Epithelial cell of proximal tubule (primary cell): ENCODE measurements around the gene DUSP6. TPM values are rescaled to one million over a fixed set of nuclear protein-coding genes. Genes with fewer than 3 reads are reported as not detected.

Source experiments
- DNase-seq: peaks from one replicate; pipeline ENCODE4 v3.0.0-alpha.2; 2011; ENCODE audit warnings: low read depth
- H3K4me3 ChIP-seq: 2 replicates; pipeline ENCODE4 v1.5.1; 2011; ENCODE audit warnings: low read depth, mild to moderate bottlenecking, low read length
- total RNA-seq: library from RNA; depleted of rRNA; stranded (reverse); fragments of >200 nt; gene quantifications from 2 replicates; pipeline ENCODE4 v1.2.3, GENCODE V29; 2015
- TF ChIP-seq, protein P1 (sequence below): conservative IDR thresholded peaks from 2 replicates; pipeline ENCODE4 v1.5.1; 2012; ENCODE audit warnings: low read depth, mild to moderate bottlenecking, low read length

DUSP6 gene
- total RNA-seq, 1 donor from 2014 or later = 41.1 TPM

GRCh38 chr12:89311703-89312293, 40.5 kb downstream of the DUSP6 start:
- TF ChIP-seq, protein P1, sequence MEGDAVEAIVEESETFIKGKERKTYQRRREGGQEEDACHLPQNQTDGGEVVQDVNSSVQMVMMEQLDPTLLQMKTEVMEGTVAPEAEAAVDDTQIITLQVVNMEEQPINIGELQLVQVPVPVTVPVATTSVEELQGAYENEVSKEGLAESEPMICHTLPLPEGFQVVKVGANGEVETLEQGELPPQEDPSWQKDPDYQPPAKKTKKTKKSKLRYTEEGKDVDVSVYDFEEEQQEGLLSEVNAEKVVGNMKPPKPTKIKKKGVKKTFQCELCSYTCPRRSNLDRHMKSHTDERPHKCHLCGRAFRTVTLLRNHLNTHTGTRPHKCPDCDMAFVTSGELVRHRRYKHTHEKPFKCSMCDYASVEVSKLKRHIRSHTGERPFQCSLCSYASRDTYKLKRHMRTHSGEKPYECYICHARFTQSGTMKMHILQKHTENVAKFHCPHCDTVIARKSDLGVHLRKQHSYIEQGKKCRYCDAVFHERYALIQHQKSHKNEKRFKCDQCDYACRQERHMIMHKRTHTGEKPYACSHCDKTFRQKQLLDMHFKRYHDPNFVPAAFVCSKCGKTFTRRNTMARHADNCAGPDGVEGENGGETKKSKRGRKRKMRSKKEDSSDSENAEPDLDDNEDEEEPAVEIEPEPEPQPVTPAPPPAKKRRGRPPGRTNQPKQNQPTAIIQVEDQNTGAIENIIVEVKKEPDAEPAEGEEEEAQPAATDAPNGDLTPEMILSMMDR = no peak
- H3K4me3 ChIP-seq = no peak overlapping the region

DNA sequence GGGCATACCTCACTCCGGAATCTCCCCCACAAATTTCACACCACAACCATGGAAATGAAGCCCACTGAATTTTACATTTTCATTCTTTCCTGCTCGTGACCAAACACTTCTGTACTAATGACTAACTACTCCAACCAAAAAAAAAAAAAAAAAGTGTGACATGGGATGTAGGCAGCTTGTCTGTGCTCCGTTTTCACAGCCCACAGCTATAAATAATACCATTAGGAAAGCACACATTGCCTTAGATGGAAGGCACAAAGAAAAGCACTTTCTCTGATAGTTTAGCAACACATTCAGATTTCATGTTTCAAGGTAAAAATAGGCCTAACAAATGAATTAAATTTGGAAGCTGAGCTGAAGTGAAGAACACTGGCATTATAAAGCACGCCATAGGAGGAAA, 42.5 kb downstream of the DUSP6 start:
- TF ChIP-seq, protein P1 = no peak
- no peak for DNase-seq
- H3K4me3 ChIP-seq = no peak overlapping the region

More at GRCh38 chr12:89311703-89312293, 40.5 kb downstream of the DUSP6 start:
- no peak for DNase-seq

GRCh38 chr12:89309440-89309802, 42.9 kb downstream of the DUSP6 start:
- H3K4me3 ChIP-seq = peak overlapping the region; percentile 7
- DNase-seq = no peak
- TF ChIP-seq, protein P1 = no peak

GRCh38 chr12:89307474-89308253, 44.6 kb downstream of the DUSP6 start:
- TF ChIP-seq, protein P1 = no peak
- H3K4me3 ChIP-seq = no peak overlapping the region
- DNase-seq = no peak

- no peak for DNase-seq
- H3K4me3 ChIP-seq = no peak overlapping the region
- TF ChIP-seq, protein P1 = no peak
Observed at GRCh38 chr12:89306827-89307473, 45.4 kb downstream of the DUSP6 start.

DNA sequence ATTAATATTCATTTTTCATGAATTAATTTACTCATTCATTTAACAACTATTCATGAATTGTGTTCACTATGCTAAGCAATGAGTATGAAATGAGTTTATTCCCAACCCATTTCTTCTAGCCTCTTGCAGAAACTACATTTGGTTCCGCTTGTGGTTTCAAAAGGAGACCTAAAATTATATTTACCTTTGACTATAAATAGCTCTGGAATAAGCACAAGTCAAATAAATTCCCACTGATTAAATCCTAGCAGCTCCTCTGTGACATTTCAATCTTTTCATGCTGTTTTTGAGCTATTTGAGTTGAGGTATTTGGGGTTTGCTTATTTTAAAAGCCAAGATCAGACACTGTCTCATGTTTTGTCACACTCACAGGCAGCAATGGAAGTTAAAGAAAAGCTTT, 46.9 kb downstream of the DUSP6 start:
- no peak for DNase-seq
- TF ChIP-seq, protein P1 = no peak

More for the DNA sequence above, 46.9 kb downstream of the DUSP6 start:
- no peak overlapping the region for H3K4me3 ChIP-seq
